Stimulated activated CD8-positive, alpha-beta memory T cell treated with anti-CD3 and anti-CD28 coated beads, Interleukin-4, amount 100 ng/mL, for 1 hour (primary cell): ENCODE data around the gene CNMD.
"Not testable (repeated sequence)": the region's sequence is repeated elsewhere in the genome, so short reads cannot be mapped to it uniquely, and the experiment has no call there.

Experiments
- DNase-seq, 2 donors: peaks; one replicate each; pipeline ENCODE4 v3.0.0-alpha.2; 2020; ENCODE audit warnings: low read depth in 2 of 2, low spot score in 1 of 2

The CNMD gene

DNA sequence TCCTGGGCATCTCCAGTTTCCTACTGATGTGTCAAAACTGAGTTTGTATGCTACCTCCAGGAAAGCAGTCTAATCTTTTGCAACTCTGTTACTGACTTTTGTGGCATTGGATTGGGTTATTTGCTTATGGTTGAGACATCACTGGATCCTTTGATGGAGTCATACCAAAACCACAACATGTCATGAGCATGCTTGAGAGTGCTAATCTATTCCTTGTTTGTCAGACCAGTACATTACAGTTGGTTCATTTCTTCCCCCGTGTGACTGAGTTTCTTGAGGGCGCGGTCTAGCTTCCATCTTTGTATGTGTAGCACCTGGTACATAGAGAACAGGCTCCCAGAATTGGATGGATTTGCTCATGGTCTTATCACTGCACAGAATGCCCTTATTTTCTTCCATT is 43.8 kb downstream of the CNMD start:
- no peak for DNase-seq

DNA sequence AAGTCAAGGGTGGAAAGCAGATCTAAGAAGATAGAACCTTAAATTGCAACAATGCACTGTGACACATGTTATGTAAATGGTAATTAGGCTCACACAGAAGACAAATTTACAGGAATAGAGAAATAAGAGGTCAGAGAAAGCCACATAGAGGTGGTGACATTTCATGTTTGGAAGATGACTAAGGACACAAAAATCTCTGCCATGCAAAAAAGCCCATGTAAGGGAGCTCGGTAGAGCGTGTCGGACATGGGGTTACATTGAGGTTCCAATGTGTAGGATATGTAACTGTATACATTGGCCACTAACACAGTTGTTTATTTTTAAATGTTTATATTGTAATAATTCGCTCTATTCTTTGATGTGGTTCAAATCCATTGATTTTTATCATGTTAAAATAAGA is 53.2 kb downstream of the CNMD start:
- no peak for DNase-seq

- not testable (repeated sequence) for DNase-seq
Measured at GRCh38 chr13:52685806-52686205, 53.8 kb downstream of the CNMD start.

DNA sequence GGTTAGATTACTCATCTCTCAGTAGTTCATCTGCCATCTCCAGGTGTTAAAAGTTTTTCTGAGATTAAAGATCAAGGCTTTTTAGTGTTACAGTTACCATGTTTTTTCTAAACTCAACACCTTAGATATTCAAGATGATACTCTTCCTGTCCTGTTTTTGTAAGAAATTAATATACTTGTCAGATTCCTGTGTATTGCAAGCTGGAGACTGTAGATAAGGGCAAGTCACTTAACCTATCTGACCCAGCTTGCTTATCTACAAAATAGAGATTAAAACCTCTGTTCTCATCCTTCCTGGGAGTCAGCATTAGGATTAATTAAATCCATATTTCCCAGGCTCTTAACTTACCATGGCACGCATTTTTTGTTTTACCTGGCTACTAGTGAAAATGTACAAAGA is 61.8 kb downstream of the CNMD start:
- no peak for DNase-seq

- no peak for DNase-seq
Measured at GRCh38 chr13:52673465-52673864, 66.2 kb downstream of the CNMD start.

DNA sequence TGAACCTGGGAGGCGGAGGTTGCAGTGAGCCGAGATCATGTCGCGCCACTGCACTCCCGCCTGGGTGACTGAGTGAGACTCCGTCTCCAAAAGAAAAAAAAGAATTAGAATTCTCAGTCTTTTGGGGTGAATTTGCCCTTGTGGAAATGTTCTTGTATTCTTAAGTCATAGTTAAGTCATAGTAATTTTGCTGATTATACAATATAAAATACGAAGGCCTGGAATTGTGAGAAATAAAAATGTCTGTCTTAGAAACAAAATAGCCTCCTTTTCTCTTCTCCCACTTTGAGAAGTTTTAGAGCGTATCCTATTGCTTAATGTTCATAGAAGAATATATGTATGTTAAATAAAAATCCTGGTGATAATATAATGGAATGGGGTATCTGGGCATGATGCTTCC is 68.9 kb downstream of the CNMD start:
- DNase-seq = no peak

GRCh38 chr13:52669677-52670076 is 69.9 kb downstream of the CNMD start:
- DNase-seq = no peak

DNA sequence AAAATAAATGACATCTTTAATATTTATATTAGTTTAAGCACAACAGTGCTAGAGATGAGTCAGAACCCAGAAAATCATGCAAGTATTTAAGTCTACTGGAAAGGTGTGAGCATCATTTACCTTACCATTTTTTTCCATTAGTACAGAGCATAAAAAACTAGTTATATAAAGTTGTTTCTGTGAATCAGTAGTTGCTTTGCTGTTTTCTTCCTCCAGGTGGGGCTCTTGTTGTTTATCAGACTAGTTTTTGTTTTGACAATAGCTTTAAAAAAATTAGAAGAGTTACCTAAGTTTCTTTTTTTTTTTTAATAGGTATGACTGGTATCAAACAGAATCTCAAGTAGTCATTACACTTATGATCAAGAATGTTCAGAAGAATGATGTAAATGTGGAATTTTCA is 74.3 kb downstream of the CNMD start:
- no peak for DNase-seq

DNA sequence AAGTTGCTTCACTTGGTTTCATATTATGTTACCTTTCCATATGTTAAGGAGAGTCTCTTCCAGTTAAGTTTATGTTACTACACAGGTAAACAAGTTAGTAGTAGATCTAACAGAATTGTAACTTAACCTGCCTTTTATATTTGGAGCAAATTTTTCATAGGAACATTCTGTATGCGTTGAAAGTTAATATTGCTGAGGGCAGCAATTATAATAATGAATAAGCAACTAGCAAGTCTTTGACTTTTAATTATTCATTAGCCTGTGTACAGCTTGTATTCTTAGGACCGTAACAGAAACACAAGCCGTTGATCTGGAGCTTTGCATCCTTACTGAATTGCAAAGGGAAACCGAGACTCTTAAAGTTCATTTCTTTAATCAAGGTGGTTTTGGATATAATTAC is 75.3 kb downstream of the CNMD start:
- no peak for DNase-seq

GRCh38 chr13:52659340-52659739 is 80.3 kb downstream of the CNMD start:
- no peak for DNase-seq
